Natural killer cell treated with Interleukin-12 subunit alpha and Interleukin-12 subunit beta and Interleukin-15 and Interleukin-18, amount 100 ng/mL, for 72 hours (primary cell): Measurements from ENCODE around the gene CADM1. TPM values are rescaled to one million over a fixed set of nuclear protein-coding genes. Genes with fewer than 3 reads are reported as not detected.

ENCODE experiments used
- ATAC-seq, 2 donors: fragments of 150-1000 bp; cut with Tn5 transposase in 1 of 2; sonication (Bioruptor Pico), chemical (Tn5 transposase) in 1 of 2; 2 replicates each; pipeline ENCODE4 v1.10.0; 2021
- DNase-seq: peaks from one replicate; pipeline ENCODE4 v3.0.0; 2022; ENCODE audit warnings: low spot score
- H3K27ac Mint-ChIP-seq, 2 donors: 1 replicate in 1 of 2; 2 replicates in 1 of 2; pipeline ENCODE4 v1.8.0; 2022; ENCODE audit warnings: mixed read lengths in 2 of 2, mild to moderate bottlenecking in 1 of 2, moderate library complexity in 1 of 2
- H3K27me3 Mint-ChIP-seq, 2 donors: 1 replicate in 1 of 2; 2 replicates in 1 of 2; pipeline ENCODE4 v1.8.0; 2022; ENCODE audit warnings: mixed read lengths in 2 of 2
- H3K36me3 Mint-ChIP-seq: one replicate; pipeline ENCODE4 v1.8.0; 2022; ENCODE audit warnings: mixed read lengths
- H3K4me1 Mint-ChIP-seq, 2 donors: 1 replicate in 1 of 2; 2 replicates in 1 of 2; pipeline ENCODE4 v1.8.0; 2022; ENCODE audit warnings: low read depth in 2 of 2, mixed read lengths in 2 of 2, mild to moderate bottlenecking in 1 of 2
- H3K4me3 Mint-ChIP-seq: one replicate; pipeline ENCODE4 v1.8.0; 2022; ENCODE audit warnings: mixed read lengths
- H3K9me3 Mint-ChIP-seq: 2 replicates; pipeline ENCODE4 v1.8.0; 2022; ENCODE audit warnings: mixed read lengths
- total RNA-seq, 2 donors: library from RNA; stranded (reverse); gene quantifications; one replicate each; pipeline ENCODE4 v1.2.3, GENCODE V29; 2022

The CADM1 gene
- total RNA-seq, 2 donors from 2014 or later, result 0.50 to 1.0 TPM

- Mint-ChIP-seq H3K36me3 (no peaks in the 10 kb centered on the region), H3K9me3 (no peaks in the 10 kb centered on the region), H3K4me3 (no peak overlapping the region), H3K4me1 (no peaks in the 10 kb centered on the region), H3K27me3 (peaks cover 0 to 6% of the 10 kb centered on the region in 2 donors), H3K27ac (no peak overlapping the region)
- no peak for ATAC-seq
- DNase-seq, result no peak
These were observed 173.3 kb downstream of the CADM1 start for GRCh38 chr11:115330684-115331482.

- ATAC-seq, result no peak
- no peaks in the 10 kb centered on the region for H3K9me3 Mint-ChIP-seq
- peaks cover 7 to 10% of the 10 kb centered on the region in 2 donors for H3K27me3 Mint-ChIP-seq
- H3K4me1 Mint-ChIP-seq, result no peaks in the 10 kb centered on the region
- no peak for DNase-seq
- H3K36me3 Mint-ChIP-seq, result no peaks in the 10 kb centered on the region
- no peak overlapping the region for H3K4me3 Mint-ChIP-seq
- H3K27ac Mint-ChIP-seq, result no peak overlapping the region
These were observed 177.7 kb downstream of the CADM1 start for GRCh38 chr11:115326526-115326925.

- ATAC-seq (no peak), DNase-seq (no peak)
- no peaks in the 10 kb centered on the region for H3K4me1 Mint-ChIP-seq
- H3K27ac Mint-ChIP-seq, result no peak overlapping the region
- H3K4me3 Mint-ChIP-seq, result no peak overlapping the region
- no peaks in the 10 kb centered on the region for H3K36me3 Mint-ChIP-seq
- H3K27me3 Mint-ChIP-seq, result peaks cover 8 to 10% of the 10 kb centered on the region in 2 donors
- no peaks in the 10 kb centered on the region for H3K9me3 Mint-ChIP-seq
These were observed 178.7 kb downstream of the CADM1 start for GRCh38 chr11:115325523-115325922.

GRCh38 chr11:115324581-115325432 lies 179.4 kb downstream of the CADM1 start:
- no peak for DNase-seq
- Mint-ChIP-seq H3K27me3 (peaks cover 8 to 10% of the 10 kb centered on the region in 2 donors), H3K4me3 (no peak overlapping the region), H3K36me3 (no peaks in the 10 kb centered on the region), H3K27ac (no peak overlapping the region), H3K4me1 (no peaks in the 10 kb centered on the region), H3K9me3 (no peaks in the 10 kb centered on the region)
- peak in 1 of 2 donors; percentile 72 for ATAC-seq

- DNase-seq (no peak), ATAC-seq (no peak)
- Mint-ChIP-seq H3K36me3 (no peaks in the 10 kb centered on the region), H3K4me3 (no peak overlapping the region), H3K9me3 (no peaks in the 10 kb centered on the region), H3K27ac (no peak overlapping the region), H3K4me1 (no peaks in the 10 kb centered on the region), H3K27me3 (peaks cover 5 to 8% of the 10 kb centered on the region in 2 donors)
These were observed 181.5 kb downstream of the CADM1 start for GRCh38 chr11:115322553-115323203.

GRCh38 chr11:115321605-115322289 lies 182.5 kb downstream of the CADM1 start:
- no peaks in the 10 kb centered on the region for H3K9me3 Mint-ChIP-seq
- ATAC-seq (no peak), DNase-seq (no peak)
- H3K4me1 Mint-ChIP-seq, result no peaks in the 10 kb centered on the region
- H3K27ac Mint-ChIP-seq, result no peak overlapping the region
- H3K36me3 Mint-ChIP-seq, result no peaks in the 10 kb centered on the region
- H3K4me3 Mint-ChIP-seq, result no peak overlapping the region
- peaks cover 4 to 8% of the 10 kb centered on the region in 2 donors for H3K27me3 Mint-ChIP-seq

- ATAC-seq (no peak), DNase-seq (no peak)
- Mint-ChIP-seq H3K36me3 (no peaks in the 10 kb centered on the region), H3K27ac (no peak overlapping the region), H3K4me1 (no peaks in the 10 kb centered on the region), H3K9me3 (no peaks in the 10 kb centered on the region), H3K27me3 (peaks cover 12 to 13% of the 10 kb centered on the region in 2 donors), H3K4me3 (no peak overlapping the region)
These were observed 186.7 kb downstream of the CADM1 start for GRCh38 chr11:115317277-115318185.

- Mint-ChIP-seq H3K4me1 (no peaks in the 10 kb centered on the region), H3K27ac (no peak overlapping the region), H3K4me3 (no peak overlapping the region), H3K27me3 (peaks cover 12% of the 10 kb centered on the region in 2 donors), H3K36me3 (no peaks in the 10 kb centered on the region), H3K9me3 (no peaks in the 10 kb centered on the region)
- ATAC-seq, result no peak
- no peak for DNase-seq
These were observed 187.5 kb downstream of the CADM1 start for GRCh38 chr11:115316696-115317095.

- H3K4me3 Mint-ChIP-seq, result no peak overlapping the region
- no peaks in the 10 kb centered on the region for H3K9me3 Mint-ChIP-seq
- H3K27me3 Mint-ChIP-seq, result peaks cover 9 to 17% of the 10 kb centered on the region in 2 donors
- ATAC-seq, result no peak
- no peak overlapping the region for H3K27ac Mint-ChIP-seq
- H3K4me1 Mint-ChIP-seq, result no peaks in the 10 kb centered on the region
- no peak for DNase-seq
- H3K36me3 Mint-ChIP-seq, result no peaks in the 10 kb centered on the region
These were observed 189.8 kb downstream of the CADM1 start for GRCh38 chr11:115314330-115314920.

GRCh38 chr11:115313224-115313838 lies 190.9 kb downstream of the CADM1 start:
- ATAC-seq (no peak), DNase-seq (no peak)
- no peaks in the 10 kb centered on the region for H3K9me3 Mint-ChIP-seq
- no peak overlapping the region for H3K4me3 Mint-ChIP-seq
- no peaks in the 10 kb centered on the region for H3K4me1 Mint-ChIP-seq
- H3K36me3 Mint-ChIP-seq, result no peaks in the 10 kb centered on the region
- H3K27ac Mint-ChIP-seq, result no peak overlapping the region
- peaks cover 9 to 17% of the 10 kb centered on the region in 2 donors for H3K27me3 Mint-ChIP-seq

GRCh38 chr11:115311949-115312348 lies 192.3 kb downstream of the CADM1 start:
- no peaks in the 10 kb centered on the region for H3K36me3 Mint-ChIP-seq
- no peak overlapping the region for H3K4me3 Mint-ChIP-seq
- H3K27ac Mint-ChIP-seq, result no peak overlapping the region
- DNase-seq, result no peak
- H3K4me1 Mint-ChIP-seq, result no peaks in the 10 kb centered on the region
- no peak for ATAC-seq
- peaks cover 9 to 17% of the 10 kb centered on the region in 2 donors for H3K27me3 Mint-ChIP-seq
- H3K9me3 Mint-ChIP-seq, result no peaks in the 10 kb centered on the region

GRCh38 chr11:115306689-115307088 lies 197.5 kb downstream of the CADM1 start:
- Mint-ChIP-seq H3K4me3 (no peak overlapping the region), H3K27ac (no peak overlapping the region), H3K4me1 (no peaks in the 10 kb centered on the region), H3K36me3 (no peaks in the 10 kb centered on the region), H3K27me3 (peaks cover 5% of the 10 kb centered on the region in 2 donors), H3K9me3 (no peaks in the 10 kb centered on the region)
- DNase-seq (no peak), ATAC-seq (no peak)
